Measurements from ENCODE around the gene RCOR3. TPM values are rescaled to one million over a fixed set of nuclear protein-coding genes. Genes with fewer than 3 reads are reported as not detected.
"Not testable (repeated sequence)": the region's sequence is repeated elsewhere in the genome, so short reads cannot be mapped to it uniquely, and the experiment has no call there.

The RCOR3 gene
- total RNA-seq, 4 donors from 2014 or later: 78.1 to 110 (median 102) TPM

- no peak for DNase-seq
- no peak overlapping the region for H3K27ac ChIP-seq
- WGBS, 2 donors: 83 to 84% methylated on average over 6 of the region's 6 CpGs
- no peaks in the 10 kb centered on the region for H3K27me3 ChIP-seq
- H3K36me3 ChIP-seq: no peaks in the 10 kb centered on the region
- no peak overlapping the region for H3K4me3 ChIP-seq (replicated peaks in 1 of 3)
- TF ChIP-seq CTCF (IDR thresholded peaks at IDR 0.05) (no peak), POLR2A (IDR thresholded peaks at IDR 0.05) (no peak)
- H3K4me1 ChIP-seq: no peaks in the 10 kb centered on the region
- intact Hi-C loops (cut with DNase I): no loop called here
- H3K9me3 ChIP-seq: no peaks in the 10 kb centered on the region
Observed at GRCh38 chr1:211236633-211237320, 22.4 kb upstream of the RCOR3 start.

- H3K4me1 ChIP-seq: no peaks in the 10 kb centered on the region
Observed at GRCh38 chr1:211237579-211237978, 21.6 kb upstream of the RCOR3 start.

GRCh38 chr1:211240567-211240966 lies 18.6 kb upstream of the RCOR3 start:
- H3K4me3 ChIP-seq (replicated peaks in 1 of 3); DNase-seq; H3K9me3 ChIP-seq; H3K27me3 ChIP-seq; H3K27ac ChIP-seq; H3K4me1 ChIP-seq; H3K36me3 ChIP-seq; intact Hi-C loops (cut with DNase I): not testable (repeated sequence)
- 92 to 94% methylated on average over 8 of the region's 8 CpGs for WGBS, 2 donors

More at GRCh38 chr1:211237579-211237978, 21.6 kb upstream of the RCOR3 start:
- H3K36me3 ChIP-seq: no peaks in the 10 kb centered on the region
- H3K27ac ChIP-seq: no peak overlapping the region
- intact Hi-C loops (cut with DNase I): no loop called here
- no peak overlapping the region for H3K4me3 ChIP-seq (replicated peaks in 1 of 3)
- TF ChIP-seq POLR2A (IDR thresholded peaks at IDR 0.05) (no peak), CTCF (IDR thresholded peaks at IDR 0.05) (no peak)
- no peak for DNase-seq
- H3K27me3 ChIP-seq: no peaks in the 10 kb centered on the region
- WGBS, 2 donors: 89 to 93% methylated on average over 9 of the region's 9 CpGs
- H3K9me3 ChIP-seq: no peaks in the 10 kb centered on the region

- intact Hi-C loops (cut with DNase I): no loop called here
- H3K9me3 ChIP-seq: no peaks in the 10 kb centered on the region
- H3K36me3 ChIP-seq: no peaks in the 10 kb centered on the region
- H3K4me1 ChIP-seq: no peaks in the 10 kb centered on the region
- no peak overlapping the region for H3K4me3 ChIP-seq (replicated peaks in 1 of 3)
- no peak for TF ChIP-seq POLR2A (IDR thresholded peaks at IDR 0.05)
- no peak for TF ChIP-seq CTCF (IDR thresholded peaks at IDR 0.05)
- DNase-seq: no peak
- H3K27ac ChIP-seq: no peak overlapping the region
- 90 to 98% methylated on average over 1 of the region's 1 CpG for WGBS, 2 donors
- H3K27me3 ChIP-seq: no peaks in the 10 kb centered on the region
Observed at GRCh38 chr1:211241071-211241470, 18.1 kb upstream of the RCOR3 start.

GRCh38 chr1:211243639-211244038 lies 15.5 kb upstream of the RCOR3 start:
- WGBS, 2 donors: 96 to 97% methylated on average over 5 of the region's 5 CpGs
- H3K36me3 ChIP-seq; intact Hi-C loops (cut with DNase I); H3K4me3 ChIP-seq (replicated peaks in 1 of 3); H3K4me1 ChIP-seq; DNase-seq; H3K27me3 ChIP-seq; H3K9me3 ChIP-seq; H3K27ac ChIP-seq: not testable (repeated sequence)

- H3K4me1 ChIP-seq; H3K36me3 ChIP-seq; H3K27me3 ChIP-seq; H3K27ac ChIP-seq; H3K9me3 ChIP-seq; intact Hi-C loops (cut with DNase I); DNase-seq; H3K4me3 ChIP-seq (replicated peaks in 1 of 3): not testable (repeated sequence)
- WGBS, 2 donors: 88 to 89% methylated on average over 4 of the region's 4 CpGs
Observed at GRCh38 chr1:211246583-211246982, 12.6 kb upstream of the RCOR3 start.
